Measurements from ENCODE around the gene NTRK3. TPM values are rescaled to one million over a fixed set of nuclear protein-coding genes. Genes with fewer than 3 reads are reported as not detected.

NTRK3 gene
- total and polyA plus RNA-seq, 4 donors: 0.21 to 2.9 (median 0.32) TPM

DNA sequence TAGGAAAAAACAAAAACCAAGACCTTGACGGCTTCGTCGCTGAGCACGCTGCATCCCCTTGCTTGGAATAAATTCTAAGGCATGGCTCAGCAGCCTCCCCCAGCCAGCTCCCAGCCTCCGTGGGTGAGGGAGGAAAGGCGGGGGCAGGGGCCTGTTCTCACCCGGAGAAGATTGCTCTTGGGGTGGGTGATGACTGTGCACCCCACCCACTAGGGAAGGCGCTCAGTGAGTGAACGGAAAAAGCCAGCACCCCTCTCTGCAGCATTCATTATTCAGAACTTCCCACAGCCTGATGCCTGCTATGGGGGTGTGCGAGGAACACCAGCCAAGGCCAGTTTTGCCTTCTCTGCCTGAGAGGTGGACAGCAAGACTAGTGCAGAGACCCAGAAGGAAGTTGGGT lies 19.3 kb upstream of the NTRK3 start:
- H3K9me3 ChIP-seq (ENCODE audit: control insufficient read depth in 4 of 4, low read length in 3 of 4): peaks cover 0 to 3% (median under 1%) of the 10 kb centered on the region in 4 donors
- no peak overlapping the region for H3K4me3 ChIP-seq (ENCODE audit: low read depth in 1 of 3, low read length in 3 of 3)
- no peak overlapping the region for H3K9ac ChIP-seq (ENCODE audit: low read depth in 1 of 2, low read length in 2 of 2)
- H3K36me3 ChIP-seq (ENCODE audit: control insufficient read depth in 4 of 4, insufficient read depth in 3 of 4, low read depth in 1 of 4, low read length in 3 of 4): no peaks in the 10 kb centered on the region
- TF ChIP-seq YY1 (IDR thresholded peaks at IDR 0.05) (no peak), GABPA (IDR thresholded peaks at IDR 0.05 in 1 of 2, conservative IDR thresholded peaks at IDR 0.05 in 1 of 2) (no peak), HNF4A (conservative IDR thresholded peaks at IDR 0.05) (no peak), EGR1 (IDR thresholded peaks at IDR 0.05; ENCODE audit: low read depth in 2 of 2) (no peak), RAD21 (IDR thresholded peaks at IDR 0.05) (no peak), HNF4G (IDR thresholded peaks at IDR 0.05) (no peak), TAF1 (conservative IDR thresholded peaks at IDR 0.05) (no peak), RXRA (IDR thresholded peaks at IDR 0.05) (no peak), NR2F2 (IDR thresholded peaks at IDR 0.05) (no peak)
- TF ChIP-seq, protein P1, sequence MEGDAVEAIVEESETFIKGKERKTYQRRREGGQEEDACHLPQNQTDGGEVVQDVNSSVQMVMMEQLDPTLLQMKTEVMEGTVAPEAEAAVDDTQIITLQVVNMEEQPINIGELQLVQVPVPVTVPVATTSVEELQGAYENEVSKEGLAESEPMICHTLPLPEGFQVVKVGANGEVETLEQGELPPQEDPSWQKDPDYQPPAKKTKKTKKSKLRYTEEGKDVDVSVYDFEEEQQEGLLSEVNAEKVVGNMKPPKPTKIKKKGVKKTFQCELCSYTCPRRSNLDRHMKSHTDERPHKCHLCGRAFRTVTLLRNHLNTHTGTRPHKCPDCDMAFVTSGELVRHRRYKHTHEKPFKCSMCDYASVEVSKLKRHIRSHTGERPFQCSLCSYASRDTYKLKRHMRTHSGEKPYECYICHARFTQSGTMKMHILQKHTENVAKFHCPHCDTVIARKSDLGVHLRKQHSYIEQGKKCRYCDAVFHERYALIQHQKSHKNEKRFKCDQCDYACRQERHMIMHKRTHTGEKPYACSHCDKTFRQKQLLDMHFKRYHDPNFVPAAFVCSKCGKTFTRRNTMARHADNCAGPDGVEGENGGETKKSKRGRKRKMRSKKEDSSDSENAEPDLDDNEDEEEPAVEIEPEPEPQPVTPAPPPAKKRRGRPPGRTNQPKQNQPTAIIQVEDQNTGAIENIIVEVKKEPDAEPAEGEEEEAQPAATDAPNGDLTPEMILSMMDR (IDR thresholded peaks at IDR 0.05; ENCODE audit: low read depth, low read length, missing input control): no peak
- TF ChIP-seq, protein P2, sequence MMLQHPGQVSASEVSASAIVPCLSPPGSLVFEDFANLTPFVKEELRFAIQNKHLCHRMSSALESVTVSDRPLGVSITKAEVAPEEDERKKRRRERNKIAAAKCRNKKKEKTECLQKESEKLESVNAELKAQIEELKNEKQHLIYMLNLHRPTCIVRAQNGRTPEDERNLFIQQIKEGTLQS (IDR thresholded peaks at IDR 0.05): no peak
- TF ChIP-seq, protein P3, sequence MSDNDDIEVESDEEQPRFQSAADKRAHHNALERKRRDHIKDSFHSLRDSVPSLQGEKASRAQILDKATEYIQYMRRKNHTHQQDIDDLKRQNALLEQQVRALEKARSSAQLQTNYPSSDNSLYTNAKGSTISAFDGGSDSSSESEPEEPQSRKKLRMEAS (IDR thresholded peaks at IDR 0.05): no peak
- no peaks in the 10 kb centered on the region for H3K4me1 ChIP-seq (ENCODE audit: control insufficient read depth in 4 of 4, insufficient read depth in 4 of 4, low read length in 3 of 4)
- no peak overlapping the region for H3K27ac ChIP-seq (ENCODE audit: low read depth in 1 of 2, low read length in 2 of 2)
- 42% methylated on average over 10 of the region's 10 CpGs for WGBS
- peaks cover 0 to 4% (median 1%) of the 10 kb centered on the region in 4 donors for H3K27me3 ChIP-seq (ENCODE audit: control insufficient read depth in 4 of 4, insufficient read depth in 4 of 4, low read length in 3 of 4)
- DNase-seq (ENCODE audit: low spot score): no peak

DNA sequence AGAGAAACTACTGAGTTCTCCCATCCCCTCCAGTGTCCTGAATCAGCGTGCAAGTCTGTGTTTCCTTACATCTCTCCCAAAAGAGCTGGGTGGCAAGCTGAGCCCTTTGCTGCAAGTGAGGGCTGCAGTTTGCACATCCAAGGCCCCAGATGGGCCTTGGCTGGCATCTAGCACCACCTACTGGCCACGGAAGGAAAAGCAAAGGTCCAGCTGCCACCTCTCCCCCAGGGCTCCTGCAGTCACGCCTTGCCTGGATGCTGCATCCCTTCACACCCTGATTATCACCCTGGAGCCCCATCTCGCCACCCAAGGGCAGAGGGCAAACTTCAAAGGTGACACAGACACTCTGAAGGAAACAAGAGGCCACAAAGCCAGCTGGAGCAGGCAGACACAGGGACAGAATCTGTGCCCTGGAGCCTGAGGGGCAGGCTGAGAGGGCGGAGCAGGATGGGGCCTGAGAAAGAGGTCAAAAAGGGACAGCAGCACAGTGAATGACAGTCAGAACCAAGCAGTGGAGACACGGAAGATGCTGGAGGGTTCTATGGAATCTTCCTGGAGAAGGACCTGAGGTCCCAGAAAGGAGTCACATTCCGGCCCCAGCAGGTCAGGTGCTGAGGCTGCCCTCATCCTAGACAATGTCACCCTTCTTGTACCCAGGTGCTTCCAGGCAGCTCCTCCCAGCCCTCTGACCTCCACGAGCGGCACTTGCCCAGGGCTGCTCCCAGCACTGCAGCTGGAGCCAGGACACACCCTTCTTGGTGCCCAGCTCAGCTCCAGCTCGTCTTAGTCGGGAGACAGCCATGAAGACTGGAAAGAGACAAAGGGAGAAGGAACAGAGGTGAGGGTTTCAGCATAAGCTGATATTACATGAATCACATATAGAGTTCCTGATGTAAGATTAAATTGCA lies 18.3 kb upstream of the NTRK3 start:
- no peaks in the 10 kb centered on the region for H3K4me1 ChIP-seq (ENCODE audit: control insufficient read depth in 4 of 4, insufficient read depth in 4 of 4, low read length in 3 of 4)
- H3K4me3 ChIP-seq (ENCODE audit: low read depth in 1 of 3, low read length in 3 of 3): no peak overlapping the region
- peaks cover 0 to 4% (median under 1%) of the 10 kb centered on the region in 4 donors for H3K27me3 ChIP-seq (ENCODE audit: control insufficient read depth in 4 of 4, insufficient read depth in 4 of 4, low read length in 3 of 4)
- H3K27ac ChIP-seq (ENCODE audit: low read depth in 1 of 2, low read length in 2 of 2): no peak overlapping the region
- no peak overlapping the region for H3K9ac ChIP-seq (ENCODE audit: low read depth in 1 of 2, low read length in 2 of 2)
- TF ChIP-seq RAD21 (IDR thresholded peaks at IDR 0.05): peak; percentile 85 to 90
- TF ChIP-seq NR2F2 (IDR thresholded peaks at IDR 0.05): no peak
- TF ChIP-seq, protein P3 (IDR thresholded peaks at IDR 0.05): no peak
- TF ChIP-seq, protein P4, sequence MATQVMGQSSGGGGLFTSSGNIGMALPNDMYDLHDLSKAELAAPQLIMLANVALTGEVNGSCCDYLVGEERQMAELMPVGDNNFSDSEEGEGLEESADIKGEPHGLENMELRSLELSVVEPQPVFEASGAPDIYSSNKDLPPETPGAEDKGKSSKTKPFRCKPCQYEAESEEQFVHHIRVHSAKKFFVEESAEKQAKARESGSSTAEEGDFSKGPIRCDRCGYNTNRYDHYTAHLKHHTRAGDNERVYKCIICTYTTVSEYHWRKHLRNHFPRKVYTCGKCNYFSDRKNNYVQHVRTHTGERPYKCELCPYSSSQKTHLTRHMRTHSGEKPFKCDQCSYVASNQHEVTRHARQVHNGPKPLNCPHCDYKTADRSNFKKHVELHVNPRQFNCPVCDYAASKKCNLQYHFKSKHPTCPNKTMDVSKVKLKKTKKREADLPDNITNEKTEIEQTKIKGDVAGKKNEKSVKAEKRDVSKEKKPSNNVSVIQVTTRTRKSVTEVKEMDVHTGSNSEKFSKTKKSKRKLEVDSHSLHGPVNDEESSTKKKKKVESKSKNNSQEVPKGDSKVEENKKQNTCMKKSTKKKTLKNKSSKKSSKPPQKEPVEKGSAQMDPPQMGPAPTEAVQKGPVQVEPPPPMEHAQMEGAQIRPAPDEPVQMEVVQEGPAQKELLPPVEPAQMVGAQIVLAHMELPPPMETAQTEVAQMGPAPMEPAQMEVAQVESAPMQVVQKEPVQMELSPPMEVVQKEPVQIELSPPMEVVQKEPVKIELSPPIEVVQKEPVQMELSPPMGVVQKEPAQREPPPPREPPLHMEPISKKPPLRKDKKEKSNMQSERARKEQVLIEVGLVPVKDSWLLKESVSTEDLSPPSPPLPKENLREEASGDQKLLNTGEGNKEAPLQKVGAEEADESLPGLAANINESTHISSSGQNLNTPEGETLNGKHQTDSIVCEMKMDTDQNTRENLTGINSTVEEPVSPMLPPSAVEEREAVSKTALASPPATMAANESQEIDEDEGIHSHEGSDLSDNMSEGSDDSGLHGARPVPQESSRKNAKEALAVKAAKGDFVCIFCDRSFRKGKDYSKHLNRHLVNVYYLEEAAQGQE (IDR thresholded peaks at IDR 0.05): no peak
- TF ChIP-seq YY1 (IDR thresholded peaks at IDR 0.05): no peak
- TF ChIP-seq, protein P1 (IDR thresholded peaks at IDR 0.05; ENCODE audit: low read depth, low read length, missing input control): peak; percentile 78
- no peak for TF ChIP-seq EGR1 (IDR thresholded peaks at IDR 0.05; ENCODE audit: low read depth in 2 of 2)
- no peak for TF ChIP-seq SP1 (IDR thresholded peaks at IDR 0.05)
- no peak for TF ChIP-seq GABPA (IDR thresholded peaks at IDR 0.05 in 1 of 2, conservative IDR thresholded peaks at IDR 0.05 in 1 of 2)
- H3K36me3 ChIP-seq (ENCODE audit: control insufficient read depth in 4 of 4, insufficient read depth in 3 of 4, low read depth in 1 of 4, low read length in 3 of 4): no peaks in the 10 kb centered on the region
- peak; percentile 67 for DNase-seq (ENCODE audit: low spot score)
- H3K9me3 ChIP-seq (ENCODE audit: control insufficient read depth in 4 of 4, low read length in 3 of 4): peaks cover 0 to 3% (median under 1%) of the 10 kb centered on the region in 4 donors
- WGBS: 30% methylated on average over 11 of the region's 11 CpGs
